PC-9 (cell line): ENCODE data around the gene SLC6A1. TPM values are rescaled to one million over a fixed set of nuclear protein-coding genes. Genes with fewer than 3 reads are reported as not detected.

ENCODE experiments used
- BruUV-seq: library from RNA; stranded (reverse); fragments of 400-500 nt; replicated peaks from 2 replicates; lab custom pipeline; 2021; lab: Mats Ljungman, UMichigan
- CTCF ChIA-PET: fragments of 300-600 bp; sonication (Branson Sonifier 250); formaldehyde crosslinking; loops from one replicate; lab custom pipeline; 2022; ENCODE audit warnings: antibody characterized with exemption; lab: Charles Lee
- POLR2A ChIA-PET: fragments of 300-600 bp; sonication (Branson Sonifier 250); formaldehyde crosslinking; loops from one replicate; lab custom pipeline; 2022; ENCODE audit warnings: antibody characterized with exemption; ENCODE audit not compliant: unreplicated experiment; lab: Charles Lee
- DNase-seq, 2 experiments: peaks; one replicate each; pipeline versions ENCODE4 v3.0.0 to v3.0.0-alpha.2; 2015 to 2022; ENCODE audit warnings: mixed read lengths in 1 of 2
- H2AFZ ChIP-seq: fragments of 200-600 bp; sonication (generic); 2 replicates; pipeline ENCODE4 v1.8.1; 2017; ENCODE audit warnings: antibody characterized with exemption
- H3F3A ChIP-seq: fragments of 200-600 bp; sonication (generic); 2 replicates; pipeline ENCODE4 v1.8.1; 2017; ENCODE audit warnings: antibody characterized with exemption, mild to moderate bottlenecking, low read depth; ENCODE audit not compliant: insufficient read depth
- H3K27ac ChIP-seq: fragments of 200-600 bp; sonication (generic); 2 replicates; pipeline ENCODE4 v1.6.1; 2016; ENCODE audit warnings: mixed run types
- H3K27me3 ChIP-seq: fragments of 200-600 bp; sonication (generic); 2 replicates; pipeline ENCODE4 v1.6.1; 2016; ENCODE audit warnings: low read depth, mixed run types; ENCODE audit not compliant: insufficient read depth
- H3K36me3 ChIP-seq: fragments of 200-600 bp; sonication (generic); 2 replicates; pipeline ENCODE4 v1.6.1; 2016; ENCODE audit warnings: low read depth, mixed run types
- H3K4me1 ChIP-seq: fragments of 200-600 bp; sonication (generic); replicated peaks from 2 replicates; pipeline ENCODE4 v1.6.1; 2016; ENCODE audit warnings: mixed run types; ENCODE audit not compliant: insufficient read depth
- H3K4me2 ChIP-seq: fragments of 200-600 bp; sonication (generic); 2 replicates; pipeline ENCODE4 v1.6.1; 2017; ENCODE audit warnings: mixed run types
- H3K4me3 ChIP-seq: fragments of 200-600 bp; sonication (generic); 2 replicates; pipeline ENCODE4 v1.6.1; 2016; ENCODE audit warnings: mixed run types
- H3K79me2 ChIP-seq: fragments of 200-600 bp; sonication (generic); 2 replicates; pipeline ENCODE4 v1.6.1; 2017; ENCODE audit warnings: low read depth, mixed run types
- H3K9me2 ChIP-seq: fragments of 200-600 bp; sonication (generic); 2 replicates; pipeline ENCODE4 v1.8.1; 2017; ENCODE audit warnings: mild to moderate bottlenecking; ENCODE audit not compliant: insufficient read depth
- H3K9me3 ChIP-seq: fragments of 200-600 bp; sonication (generic); 2 replicates; pipeline ENCODE4 v1.8.1; 2016; ENCODE audit warnings: low read depth; ENCODE audit not compliant: insufficient read depth
- H4K20me1 ChIP-seq: fragments of 200-600 bp; sonication (generic); 2 replicates; pipeline ENCODE4 v1.8.1; 2017; ENCODE audit not compliant: insufficient read depth
- CTCF ChIP-seq: fragments of 200-600 bp; sonication (generic); conservative IDR thresholded peaks from 2 replicates; pipeline ENCODE4 v1.6.1; 2017; ENCODE audit warnings: mixed run types, antibody characterized with exemption, mild to moderate bottlenecking, moderate library complexity
- EZH2 ChIP-seq: fragments of 200-600 bp; sonication (generic); IDR thresholded peaks from 2 replicates; pipeline ENCODE4 v1.8.0; 2017; ENCODE audit warnings: antibody characterized with exemption, low read depth
- intact Hi-C: fragments of 100-400 bp; cut with micrococcal nuclease; formaldehyde crosslinking; loops from one replicate; pipeline ENCODE4 v1.10.0; 2022; ENCODE audit not compliant: unreplicated experiment
- total RNA-seq: library from RNA; stranded (reverse); gene quantifications from 2 replicates; pipeline ENCODE4 v1.2.3, GENCODE V29; 2021

The SLC6A1 gene
- total RNA-seq, 1 experiment from 2014 or later: not detected

- Histone ChIP-seq H3K9me2 (no peaks in the 10 kb centered on the region), H3K4me1 (no peaks in the 10 kb centered on the region), H3K36me3 (no peaks in the 10 kb centered on the region), H3K9me3 (no peaks in the 10 kb centered on the region), H3K79me2 (no peaks in the 10 kb centered on the region), H3F3A (no peaks in the 10 kb centered on the region), H3K27ac (no peak overlapping the region), H3K4me3 (no peak overlapping the region), H2AFZ (no peak overlapping the region), H3K4me2 (no peak overlapping the region), H4K20me1 (no peaks in the 10 kb centered on the region), H3K27me3 (peaks cover 87% of the 10 kb centered on the region)
- no TSS peak for BruUV-seq
- no peak for DNase-seq
- TF ChIP-seq CTCF (no peak), EZH2 (no peak)
- ChIA-PET CTCF (no interaction called here), POLR2A (no interaction called here)
- intact Hi-C loops: no loop called here
Observed at GRCh38 chr3:10960255-10960654, 32.3 kb upstream of the SLC6A1 start.

- H3K36me3 ChIP-seq: no peaks in the 10 kb centered on the region
- no peaks in the 10 kb centered on the region for H3F3A ChIP-seq
- H3K4me3 ChIP-seq: no peak overlapping the region
- no peak for TF ChIP-seq CTCF
- TF ChIP-seq EZH2: no peak
- H3K9me2 ChIP-seq: no peaks in the 10 kb centered on the region
- no peaks in the 10 kb centered on the region for H4K20me1 ChIP-seq
- no peak overlapping the region for H3K27ac ChIP-seq
- H3K9me3 ChIP-seq: no peaks in the 10 kb centered on the region
- no peak overlapping the region for H3K4me2 ChIP-seq
- no TSS peak for BruUV-seq
- intact Hi-C loops: no loop called here
- H3K79me2 ChIP-seq: no peaks in the 10 kb centered on the region
- no peak overlapping the region for H2AFZ ChIP-seq
- CTCF ChIA-PET: no interaction called here
- H3K27me3 ChIP-seq: peaks cover 86% of the 10 kb centered on the region
- no peaks in the 10 kb centered on the region for H3K4me1 ChIP-seq
- DNase-seq: no peak
- POLR2A ChIA-PET: no interaction called here
Observed at GRCh38 chr3:10961921-10962320, 30.6 kb upstream of the SLC6A1 start.

DNA sequence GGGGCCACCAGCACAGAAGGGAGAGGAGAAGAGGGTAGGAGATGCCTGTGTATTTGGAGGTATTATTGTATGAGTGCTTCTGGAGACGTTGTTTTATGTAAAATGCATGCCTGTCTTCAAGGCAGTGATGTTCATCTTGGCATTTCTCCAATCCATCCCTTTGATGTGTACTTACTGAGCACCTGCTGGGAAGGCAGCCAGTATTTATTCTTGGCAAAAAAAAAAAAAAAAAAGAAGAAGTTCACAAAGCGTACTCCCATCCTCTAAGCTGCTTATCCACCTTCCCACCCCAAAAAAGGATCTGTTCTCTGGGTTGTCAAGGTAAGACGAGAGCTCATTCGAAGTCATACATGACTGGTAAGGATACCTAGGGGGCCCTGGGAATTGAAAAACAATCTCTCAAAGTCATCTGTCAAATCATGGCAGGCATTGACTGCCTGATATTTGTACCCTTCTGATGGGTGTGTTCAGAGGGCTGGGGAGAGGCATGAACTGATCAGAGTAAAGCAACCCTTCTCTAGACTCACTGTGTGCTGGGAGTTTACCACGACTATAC is 30.0 kb upstream of the SLC6A1 start:
- H3F3A ChIP-seq: no peaks in the 10 kb centered on the region
- BruUV-seq: no TSS peak
- DNase-seq: no peak
- no peaks in the 10 kb centered on the region for H3K9me2 ChIP-seq
- intact Hi-C loops: no loop called here
- ChIA-PET CTCF (no interaction called here), POLR2A (no interaction called here)
- no peaks in the 10 kb centered on the region for H3K79me2 ChIP-seq
- H3K4me3 ChIP-seq: no peak overlapping the region
- TF ChIP-seq CTCF: no peak
- no peak for TF ChIP-seq EZH2
- H3K36me3 ChIP-seq: no peaks in the 10 kb centered on the region
- no peak overlapping the region for H3K27ac ChIP-seq
- no peak overlapping the region for H3K4me2 ChIP-seq
- no peaks in the 10 kb centered on the region for H4K20me1 ChIP-seq
- no peak overlapping the region for H2AFZ ChIP-seq
- no peaks in the 10 kb centered on the region for H3K4me1 ChIP-seq
- no peaks in the 10 kb centered on the region for H3K9me3 ChIP-seq
- peaks cover 86% of the 10 kb centered on the region for H3K27me3 ChIP-seq
